ENCODE data around the gene TOP3B.

Gene TOP3B

GRCh38 chr22:21966643-21967516 is 15.7 kb downstream of the TOP3B start:
- no peak overlapping the region for H3K9ac ChIP-seq (ENCODE audit: low read depth, low read length)

DNA sequence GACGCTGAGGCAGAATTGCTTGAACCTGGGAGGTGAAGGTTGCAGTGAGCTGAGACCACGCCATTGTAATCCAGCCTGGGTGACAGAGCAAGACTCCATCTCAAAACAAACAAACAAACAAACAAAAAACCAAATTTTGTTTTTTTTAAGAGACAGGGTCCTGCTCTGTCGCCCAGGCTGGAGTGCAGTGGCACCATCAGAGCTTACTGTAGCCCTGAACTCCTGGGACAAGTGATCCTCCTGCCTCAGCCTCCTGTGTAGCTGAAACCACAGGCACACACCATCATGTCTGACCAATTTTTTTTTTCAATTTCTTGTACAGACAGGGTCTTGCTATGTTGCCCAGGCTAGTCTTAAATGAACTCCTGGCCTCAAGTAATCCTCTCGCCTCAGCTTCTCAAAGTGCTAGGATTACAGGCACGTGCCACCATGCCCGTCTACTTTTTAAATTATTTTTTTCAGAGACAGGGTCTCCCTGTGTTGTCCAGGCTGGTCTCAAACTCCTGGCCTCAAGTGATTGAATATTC is 16.8 kb downstream of the TOP3B start:
- no peaks in the 10 kb centered on the region for H3K9me3 ChIP-seq (ENCODE audit: control insufficient read depth, insufficient read depth, low read length)
- no peaks in the 10 kb centered on the region for H3K4me1 ChIP-seq (ENCODE audit: insufficient read depth, low read length)
- H3K36me3 ChIP-seq (ENCODE audit: insufficient read depth, low read length): peaks cover 20% of the 10 kb centered on the region
- H3K9ac ChIP-seq (ENCODE audit: low read depth, low read length): no peak overlapping the region

More at GRCh38 chr22:21966643-21967516, 15.7 kb downstream of the TOP3B start:
- no peaks in the 10 kb centered on the region for H3K4me1 ChIP-seq (ENCODE audit: insufficient read depth, low read length)
- H3K9me3 ChIP-seq (ENCODE audit: control insufficient read depth, insufficient read depth, low read length): no peaks in the 10 kb centered on the region
- peaks cover 21% of the 10 kb centered on the region for H3K36me3 ChIP-seq (ENCODE audit: insufficient read depth, low read length)

DNA sequence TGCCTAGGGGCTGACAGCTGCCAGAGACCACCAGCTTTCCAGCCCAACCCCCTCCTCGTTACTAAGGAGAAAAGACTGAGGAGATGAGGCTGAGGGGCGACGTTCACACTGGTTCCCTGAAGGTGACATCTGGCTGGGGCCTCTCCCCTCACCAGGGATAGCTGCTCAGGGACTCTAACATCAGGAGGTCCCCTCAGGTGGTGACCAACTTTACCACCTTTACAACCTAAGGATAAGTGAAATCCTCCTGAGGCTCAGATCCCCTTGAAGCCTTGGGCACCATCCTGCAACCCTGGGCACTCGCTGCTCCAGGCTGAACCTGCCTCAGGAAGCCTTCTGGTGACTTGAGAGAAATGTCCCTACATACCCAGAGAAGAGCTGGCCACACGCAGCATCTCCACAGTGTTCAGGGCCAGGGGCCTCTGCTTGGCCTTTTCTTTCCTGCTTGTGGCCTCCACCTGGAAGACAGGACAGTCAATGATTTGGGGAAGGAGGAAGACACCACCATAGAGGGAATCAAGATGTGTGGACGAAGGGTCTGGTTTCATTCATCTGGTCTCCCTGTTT is 17.6 kb downstream of the TOP3B start:
- Histone ChIP-seq H3K9me3 (ENCODE audit: control insufficient read depth, insufficient read depth, low read length) (no peaks in the 10 kb centered on the region), H3K36me3 (ENCODE audit: insufficient read depth, low read length) (peaks cover 16% of the 10 kb centered on the region), H3K4me1 (ENCODE audit: insufficient read depth, low read length) (no peaks in the 10 kb centered on the region), H3K9ac (ENCODE audit: low read depth, low read length) (no peak overlapping the region)

GRCh38 chr22:21964234-21964633 is 18.4 kb downstream of the TOP3B start:
- no peak overlapping the region for H3K9ac ChIP-seq (ENCODE audit: low read depth, low read length)
- H3K36me3 ChIP-seq (ENCODE audit: insufficient read depth, low read length): peaks cover 16% of the 10 kb centered on the region
- no peaks in the 10 kb centered on the region for H3K9me3 ChIP-seq (ENCODE audit: control insufficient read depth, insufficient read depth, low read length)
- H3K4me1 ChIP-seq (ENCODE audit: insufficient read depth, low read length): no peaks in the 10 kb centered on the region

DNA sequence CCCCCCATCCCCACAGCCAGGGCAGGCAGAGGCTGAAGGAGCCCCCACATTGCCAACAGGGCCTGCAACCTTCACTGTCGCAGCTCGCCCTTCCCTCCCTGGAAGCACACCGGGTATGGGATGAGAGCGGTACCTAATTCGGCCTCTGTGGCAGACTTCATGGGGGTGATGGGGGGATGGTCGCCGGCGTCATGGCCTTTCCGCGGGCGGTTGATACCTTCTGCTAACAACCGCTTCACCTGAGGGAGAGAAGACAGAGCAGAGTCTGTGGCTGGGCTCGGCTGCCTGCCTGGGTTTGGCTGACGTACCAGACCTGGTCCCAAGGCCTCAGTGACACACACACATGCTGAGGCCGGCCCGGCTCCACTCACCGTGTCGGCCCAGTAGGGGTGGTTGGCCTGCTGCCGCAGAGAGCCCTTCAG is 18.8 kb downstream of the TOP3B start:
- H3K36me3 ChIP-seq (ENCODE audit: insufficient read depth, low read length): peaks cover 18% of the 10 kb centered on the region
- no peaks in the 10 kb centered on the region for H3K9me3 ChIP-seq (ENCODE audit: control insufficient read depth, insufficient read depth, low read length)
- H3K4me1 ChIP-seq (ENCODE audit: insufficient read depth, low read length): no peaks in the 10 kb centered on the region
- no peak overlapping the region for H3K9ac ChIP-seq (ENCODE audit: low read depth, low read length)

- Histone ChIP-seq H3K9ac (ENCODE audit: low read depth, low read length) (no peak overlapping the region), H3K9me3 (ENCODE audit: control insufficient read depth, insufficient read depth, low read length) (no peaks in the 10 kb centered on the region), H3K4me1 (ENCODE audit: insufficient read depth, low read length) (no peaks in the 10 kb centered on the region), H3K36me3 (ENCODE audit: insufficient read depth, low read length) (peaks cover 18% of the 10 kb centered on the region)
These were observed 19.3 kb downstream of the TOP3B start for GRCh38 chr22:21963286-21963685.

- no peaks in the 10 kb centered on the region for H3K4me1 ChIP-seq (ENCODE audit: insufficient read depth, low read length)
- no peak overlapping the region for H3K9ac ChIP-seq (ENCODE audit: low read depth, low read length)
- peaks cover 14% of the 10 kb centered on the region for H3K36me3 ChIP-seq (ENCODE audit: insufficient read depth, low read length)
- no peaks in the 10 kb centered on the region for H3K9me3 ChIP-seq (ENCODE audit: control insufficient read depth, insufficient read depth, low read length)
These were observed 20.0 kb downstream of the TOP3B start for GRCh38 chr22:21962655-21962949.

- Histone ChIP-seq H3K36me3 (ENCODE audit: insufficient read depth, low read length) (peaks cover 10% of the 10 kb centered on the region; the same call in 1 of the 2 replicates), H3K4me1 (ENCODE audit: insufficient read depth, low read length) (no peaks in the 10 kb centered on the region), H3K9ac (ENCODE audit: low read depth, low read length) (no peak overlapping the region), H3K9me3 (ENCODE audit: control insufficient read depth, insufficient read depth, low read length) (no peaks in the 10 kb centered on the region)
These were observed 20.5 kb downstream of the TOP3B start for GRCh38 chr22:21961886-21962654.

DNA sequence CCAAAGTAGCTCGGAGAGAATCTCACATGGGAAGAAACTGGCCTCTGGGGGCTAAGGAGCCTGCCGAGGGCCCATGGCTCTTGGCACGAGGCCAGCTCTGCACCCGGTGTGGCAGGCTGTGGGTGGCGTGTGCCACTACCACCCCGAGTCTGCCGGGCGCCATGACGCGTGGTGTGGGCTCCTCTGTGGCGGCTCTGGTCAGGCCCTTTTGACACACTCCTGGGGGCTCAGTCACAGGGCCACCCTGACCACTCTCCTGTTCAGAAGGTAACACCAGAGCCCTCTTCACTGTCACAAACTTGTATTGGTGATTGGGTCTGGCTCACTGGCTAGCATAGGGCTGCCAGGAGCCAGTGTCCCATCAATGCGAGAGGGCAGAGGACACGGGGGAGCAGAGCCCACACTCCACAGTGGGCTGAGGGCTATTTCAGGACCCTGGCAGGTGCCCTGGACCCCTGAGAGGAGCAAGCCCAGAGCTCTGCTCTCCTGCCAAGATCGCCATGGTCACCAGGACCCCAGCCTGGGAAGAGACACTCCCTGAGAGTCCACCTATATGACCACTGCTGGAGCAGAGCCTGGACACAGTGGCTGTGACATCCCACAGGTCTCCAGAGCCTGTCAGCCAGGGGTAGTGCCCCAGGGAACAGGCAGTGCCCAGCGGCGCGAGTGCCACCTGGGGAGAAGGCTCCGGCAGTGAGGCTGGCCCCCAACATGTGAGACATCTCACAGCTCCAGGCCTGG is 21.3 kb downstream of the TOP3B start:
- Histone ChIP-seq H3K9ac (ENCODE audit: low read depth, low read length) (no peak overlapping the region), H3K36me3 (ENCODE audit: insufficient read depth, low read length) (peaks cover 10% of the 10 kb centered on the region; the same call in 1 of the 2 replicates)

GRCh38 chr22:21960200-21961126 is 22.1 kb downstream of the TOP3B start:
- Histone ChIP-seq H3K9ac (ENCODE audit: low read depth, low read length) (no peak overlapping the region), H3K9me3 (ENCODE audit: control insufficient read depth, insufficient read depth, low read length) (no peaks in the 10 kb centered on the region), H3K36me3 (ENCODE audit: insufficient read depth, low read length) (peaks cover 10% of the 10 kb centered on the region; the same call in 1 of the 2 replicates)

More for the DNA sequence above, 21.3 kb downstream of the TOP3B start:
- H3K9me3 ChIP-seq (ENCODE audit: control insufficient read depth, insufficient read depth, low read length): no peaks in the 10 kb centered on the region
- H3K4me1 ChIP-seq (ENCODE audit: insufficient read depth, low read length): no peaks in the 10 kb centered on the region

GRCh38 chr22:21959274-21960074 is 23.1 kb downstream of the TOP3B start:
- H3K36me3 ChIP-seq (ENCODE audit: insufficient read depth, low read length): peaks cover 10% of the 10 kb centered on the region; the same call in 1 of the 2 replicates
- no peaks in the 10 kb centered on the region for H3K4me1 ChIP-seq (ENCODE audit: insufficient read depth, low read length)
- no peaks in the 10 kb centered on the region for H3K9me3 ChIP-seq (ENCODE audit: control insufficient read depth, insufficient read depth, low read length)
- no peak overlapping the region for H3K9ac ChIP-seq (ENCODE audit: low read depth, low read length)

More at GRCh38 chr22:21960200-21961126, 22.1 kb downstream of the TOP3B start:
- no peaks in the 10 kb centered on the region for H3K4me1 ChIP-seq (ENCODE audit: insufficient read depth, low read length)

GRCh38 chr22:21958360-21959273 is 24.0 kb downstream of the TOP3B start:
- Histone ChIP-seq H3K9ac (ENCODE audit: low read depth, low read length) (no peak overlapping the region), H3K9me3 (ENCODE audit: control insufficient read depth, insufficient read depth, low read length) (no peaks in the 10 kb centered on the region), H3K4me1 (ENCODE audit: insufficient read depth, low read length) (no peaks in the 10 kb centered on the region), H3K36me3 (ENCODE audit: insufficient read depth, low read length) (peaks cover 10% of the 10 kb centered on the region; the same call in 1 of the 2 replicates)
